Loucy (cell line): ENCODE results near the gene CREBL2.

Source experiments
- H2AFZ ChIP-seq: fragments of 200-600 bp; sonication (generic); 2 replicates; pipeline ENCODE4 v1.6.0; 2016; ENCODE audit warnings: antibody characterized with exemption, mild to moderate bottlenecking, low read length, moderate library complexity
- H3F3A ChIP-seq: fragments of 200-600 bp; 2 replicates; pipeline ENCODE4 v1.6.0; 2016; ENCODE audit warnings: antibody characterized with exemption, low read depth, mild to moderate bottlenecking
- H3K27me3 ChIP-seq: fragments of 200-600 bp; sonication (generic); 2 replicates; pipeline ENCODE4 v1.6.1; 2014; ENCODE audit warnings: low read length, mild to moderate bottlenecking; ENCODE audit not compliant: insufficient read depth, poor library complexity, severe bottlenecking
- H3K36me3 ChIP-seq: fragments of 200-600 bp; sonication (generic); 2 replicates; pipeline ENCODE4 v1.6.1; 2016; ENCODE audit warnings: low read length; ENCODE audit not compliant: insufficient read depth
- H3K4me1 ChIP-seq: fragments of 200-600 bp; sonication (generic); 2 replicates; pipeline ENCODE4 v1.5.1; 2014; ENCODE audit warnings: low read length, mild to moderate bottlenecking; ENCODE audit not compliant: insufficient read depth, poor library complexity, severe bottlenecking
- H3K4me2 ChIP-seq: fragments of 200-600 bp; sonication (generic); 2 replicates; pipeline ENCODE4 v1.6.0; 2014; ENCODE audit warnings: antibody characterized with exemption, low read length, low read depth, mild to moderate bottlenecking; ENCODE audit not compliant: poor library complexity, severe bottlenecking
- H3K4me3 ChIP-seq: fragments of 200-600 bp; sonication (generic); 2 replicates; pipeline ENCODE4 v1.5.1; 2014; ENCODE audit warnings: low read length, mild to moderate bottlenecking, mixed read lengths; ENCODE audit not compliant: poor library complexity, severe bottlenecking
- H3K79me2 ChIP-seq: fragments of 200-600 bp; sonication (generic); 2 replicates; pipeline ENCODE4 v1.6.1; 2014; ENCODE audit warnings: low read length; ENCODE audit not compliant: insufficient read depth
- H3K9ac ChIP-seq: fragments of 200-600 bp; sonication (generic); 2 replicates; pipeline ENCODE4 v1.6.0; 2014; ENCODE audit warnings: mild to moderate bottlenecking, low read depth, low read length, moderate library complexity; ENCODE audit not compliant: poor library complexity, severe bottlenecking
- H3K9me2 ChIP-seq: fragments of 200-600 bp; sonication (generic); replicated peaks from 2 replicates; pipeline ENCODE4 v1.6.1; 2016; ENCODE audit warnings: low read depth, low read length, mixed read lengths
- H3K9me3 ChIP-seq: fragments of 200-600 bp; sonication (generic); 2 replicates; pipeline ENCODE4 v1.6.1; 2014; ENCODE audit warnings: mild to moderate bottlenecking, antibody characterized with exemption, low read length, low read depth; ENCODE audit not compliant: insufficient read depth
- H4K20me1 ChIP-seq: fragments of 200-600 bp; sonication (generic); 2 replicates; pipeline ENCODE4 v1.6.0; 2014; ENCODE audit warnings: antibody characterized with exemption, low read length, mild to moderate bottlenecking; ENCODE audit not compliant: insufficient read depth, poor library complexity, severe bottlenecking
- CTCF ChIP-seq: fragments of 200-600 bp; sonication (generic); conservative IDR thresholded peaks from 2 replicates; pipeline ENCODE4 v1.5.1; 2014; ENCODE audit warnings: mild to moderate bottlenecking, antibody characterized with exemption, low read length
- EZH2phosphoT487 ChIP-seq: fragments of 200-600 bp; IDR thresholded peaks from 2 replicates; pipeline ENCODE4 v1.6.1; 2018; ENCODE audit warnings: antibody characterized with exemption, mild to moderate bottlenecking, moderate library complexity, borderline replicate concordance

The CREBL2 gene

GRCh38 chr12:12681061-12681765 lies 69.5 kb downstream of the CREBL2 start:
- Histone ChIP-seq H3K79me2 (no peaks in the 10 kb centered on the region), H3K4me1 (no peaks in the 10 kb centered on the region), H3K4me3 (no peak overlapping the region), H3K9me3 (no peaks in the 10 kb centered on the region), H2AFZ (no peak overlapping the region), H3K36me3 (no peaks in the 10 kb centered on the region), H4K20me1 (no peaks in the 10 kb centered on the region), H3K4me2 (no peak overlapping the region), H3K9ac (no peak overlapping the region), H3F3A (no peaks in the 10 kb centered on the region), H3K9me2 (no peaks in the 10 kb centered on the region), H3K27me3 (no peaks in the 10 kb centered on the region)
- TF ChIP-seq EZH2phosphoT487 (no peak), CTCF (no peak)

GRCh38 chr12:12682284-12682683 lies 70.6 kb downstream of the CREBL2 start:
- Histone ChIP-seq H3K9me2 (no peaks in the 10 kb centered on the region), H3K79me2 (no peaks in the 10 kb centered on the region), H3F3A (no peaks in the 10 kb centered on the region), H4K20me1 (no peaks in the 10 kb centered on the region), H3K36me3 (no peaks in the 10 kb centered on the region), H2AFZ (no peak overlapping the region), H3K4me3 (no peak overlapping the region), H3K9ac (no peak overlapping the region), H3K4me1 (no peaks in the 10 kb centered on the region), H3K27me3 (no peaks in the 10 kb centered on the region), H3K4me2 (no peak overlapping the region), H3K9me3 (no peaks in the 10 kb centered on the region)
- no peak for TF ChIP-seq EZH2phosphoT487

- H3K9me3 ChIP-seq = no peaks in the 10 kb centered on the region
- H3K36me3 ChIP-seq = no peaks in the 10 kb centered on the region
- H3K4me2 ChIP-seq = no peak overlapping the region
- no peaks in the 10 kb centered on the region for H3K9me2 ChIP-seq
- no peaks in the 10 kb centered on the region for H3K27me3 ChIP-seq
- no peaks in the 10 kb centered on the region for H3F3A ChIP-seq
- no peaks in the 10 kb centered on the region for H4K20me1 ChIP-seq
- H3K9ac ChIP-seq = no peak overlapping the region
- H3K4me1 ChIP-seq = no peaks in the 10 kb centered on the region
- H2AFZ ChIP-seq = no peak overlapping the region
- TF ChIP-seq CTCF (no peak), EZH2phosphoT487 (no peak)
- no peaks in the 10 kb centered on the region for H3K79me2 ChIP-seq
- H3K4me3 ChIP-seq = no peak overlapping the region
Measured at GRCh38 chr12:12683136-12683697, 71.5 kb downstream of the CREBL2 start.

GRCh38 chr12:12683725-12684124 lies 72.0 kb downstream of the CREBL2 start:
- Histone ChIP-seq H3K4me2 (no peak overlapping the region), H3K36me3 (no peaks in the 10 kb centered on the region), H3K27me3 (no peaks in the 10 kb centered on the region), H3K4me3 (no peak overlapping the region), H3K9me3 (no peaks in the 10 kb centered on the region), H3K4me1 (no peaks in the 10 kb centered on the region), H3F3A (no peaks in the 10 kb centered on the region), H3K9me2 (no peaks in the 10 kb centered on the region), H2AFZ (no peak overlapping the region), H3K9ac (no peak overlapping the region), H3K79me2 (no peaks in the 10 kb centered on the region), H4K20me1 (no peaks in the 10 kb centered on the region)
- no peak for TF ChIP-seq CTCF
- no peak for TF ChIP-seq EZH2phosphoT487
